Astrocyte of the spinal cord (primary cell): ENCODE measurements around the gene MRPL54.

Experiments used
- DNase-seq: peaks from one replicate; pipeline ENCODE4 v3.0.0; 2011; ENCODE audit warnings: low read depth, low spot score
- H3K4me3 ChIP-seq: 2 replicates; pipeline ENCODE4 v1.5.1; 2011; ENCODE audit warnings: low read depth, mild to moderate bottlenecking, low read length, moderate library complexity
- CTCF ChIP-seq: IDR thresholded peaks from 2 replicates; pipeline ENCODE4 v1.5.1; 2012; ENCODE audit warnings: low read depth, mild to moderate bottlenecking, low read length, inconsistent platforms
- in situ Hi-C: cut with HindIII; loops from 2 replicates; pipeline ENCODE4 v1.10.0; 2017; ENCODE audit warnings: low sequenced_read_pairs

The MRPL54 gene

GRCh38 chr19:3722443-3723109 lies 39.9 kb upstream of the MRPL54 start:
- TF ChIP-seq CTCF = no peak
- in situ Hi-C loops = no loop called here
- DNase-seq = no peak
- no peak overlapping the region for H3K4me3 ChIP-seq

- no peak for TF ChIP-seq CTCF
- DNase-seq = no peak
- in situ Hi-C loops = no loop called here
Measured at GRCh38 chr19:3723110-3723488, 39.4 kb upstream of the MRPL54 start.

GRCh38 chr19:3723883-3724282 lies 38.6 kb upstream of the MRPL54 start:
- in situ Hi-C loops = no loop called here
- TF ChIP-seq CTCF = no peak
- no peak for DNase-seq
- H3K4me3 ChIP-seq = no peak overlapping the region

More at GRCh38 chr19:3723110-3723488, 39.4 kb upstream of the MRPL54 start:
- H3K4me3 ChIP-seq = no peak overlapping the region

GRCh38 chr19:3725121-3725520 lies 37.4 kb upstream of the MRPL54 start:
- no peak for TF ChIP-seq CTCF
- no peak overlapping the region for H3K4me3 ChIP-seq
- in situ Hi-C loops = no loop called here
- no peak for DNase-seq

GRCh38 chr19:3725640-3726310 lies 36.7 kb upstream of the MRPL54 start:
- no peak overlapping the region for H3K4me3 ChIP-seq
- no peak for TF ChIP-seq CTCF
- in situ Hi-C loops = no loop called here
- DNase-seq = no peak

GRCh38 chr19:3730457-3730958 lies 32.0 kb upstream of the MRPL54 start:
- in situ Hi-C loops = no loop called here
- no peak for DNase-seq
- no peak overlapping the region for H3K4me3 ChIP-seq
- TF ChIP-seq CTCF = no peak
